Pons (tissue), 1 donor: ENCODE measurements around the gene HOMER2.
A peak's percentile ranks its signal among the peaks of the same experiment; 100 is the strongest.
"Not testable (repeated sequence)": the region's sequence is repeated elsewhere in the genome, so short reads cannot be mapped to it uniquely, and the experiment has no call there.

ENCODE experiments used
- DNase-seq: peaks from one replicate; pipeline ENCODE4 v3.0.0-alpha.2; 2016; ENCODE audit warnings: low spot score

The HOMER2 gene

DNA sequence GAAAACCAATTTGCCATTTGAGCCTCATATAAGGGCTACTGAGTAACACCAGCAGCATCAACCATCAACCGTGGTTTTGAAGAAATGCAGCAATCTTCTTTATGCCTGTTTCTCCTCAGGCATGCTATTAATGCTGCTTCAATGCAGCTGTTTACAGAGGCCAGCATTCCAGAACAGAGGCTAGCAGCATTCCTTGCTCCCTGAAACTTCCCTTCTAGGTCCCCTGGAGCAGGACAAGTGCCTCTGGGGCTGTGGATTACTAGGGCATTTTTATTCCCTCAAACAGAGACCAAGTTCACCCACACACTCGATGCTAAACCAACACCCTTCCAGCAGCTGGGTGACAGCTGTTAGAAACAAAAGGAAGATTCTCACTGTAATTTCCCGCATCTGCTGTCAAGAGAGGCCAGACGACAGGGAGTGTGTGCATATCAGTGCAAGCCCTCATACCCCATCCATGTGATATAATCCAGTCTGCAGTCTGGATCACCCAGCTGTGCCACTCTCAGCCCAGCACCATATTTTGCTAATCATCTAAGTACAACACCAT is 57.5 kb downstream of the HOMER2 start:
- peak; percentile 66 for DNase-seq

- not testable (repeated sequence) for DNase-seq
Observed at GRCh38 chr15:82893473-82893872, 59.0 kb downstream of the HOMER2 start.

GRCh38 chr15:82892573-82892972 is 59.9 kb downstream of the HOMER2 start:
- DNase-seq: no peak

- no peak for DNase-seq
Observed at GRCh38 chr15:82890995-82891390, 61.5 kb downstream of the HOMER2 start.

GRCh38 chr15:82890338-82890994 is 62.1 kb downstream of the HOMER2 start:
- no peak for DNase-seq

DNA sequence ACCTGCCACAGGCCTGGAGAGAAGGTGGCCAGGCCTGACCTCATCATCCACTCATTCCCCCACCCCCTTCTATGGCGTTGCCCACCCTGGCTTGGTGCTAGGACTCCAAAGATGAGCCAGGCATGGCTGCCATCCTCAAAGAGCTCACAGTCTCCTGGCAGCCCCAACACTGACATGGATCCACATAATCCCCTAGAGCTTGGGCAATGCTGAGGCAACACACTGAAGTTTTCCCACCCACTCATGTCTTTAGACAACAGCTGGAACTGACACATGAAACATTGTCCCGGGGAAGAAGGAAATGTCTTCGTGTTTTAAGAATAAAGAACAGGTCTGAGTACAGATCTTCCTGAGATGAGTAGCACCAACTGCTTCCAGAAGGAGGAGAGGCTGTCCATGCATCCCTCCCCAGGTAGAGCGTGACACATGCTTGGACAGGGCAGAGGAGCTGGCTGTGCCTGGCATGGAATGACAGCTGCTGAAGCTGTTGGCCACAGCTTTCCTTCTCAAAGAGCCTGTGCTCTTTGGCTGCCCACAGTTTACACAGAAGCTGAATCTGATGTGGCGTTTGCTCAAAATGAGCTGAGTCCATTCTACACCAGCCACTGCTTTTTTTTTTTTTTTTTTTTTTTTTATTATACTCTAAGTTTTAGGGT is 70.1 kb downstream of the HOMER2 start:
- DNase-seq: no peak

DNA sequence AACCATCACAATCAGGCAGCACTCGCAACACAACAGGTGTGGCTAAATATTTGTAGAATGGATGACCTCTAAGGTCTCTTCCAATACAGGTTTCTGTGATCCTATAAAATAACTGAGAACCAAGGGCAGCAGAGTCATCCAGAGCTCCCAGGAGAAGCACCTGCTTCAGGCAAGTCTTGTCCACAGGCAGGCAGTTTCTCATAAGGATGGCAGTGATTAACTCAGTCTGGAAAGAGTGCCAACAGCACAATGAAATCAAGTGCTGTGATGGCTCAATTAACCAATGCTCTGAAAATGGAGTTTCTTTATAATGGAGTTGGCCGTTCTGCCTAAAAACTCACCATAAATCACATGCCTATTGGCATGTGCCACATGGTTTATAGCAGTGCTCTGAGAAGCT is 70.8 kb downstream of the HOMER2 start:
- DNase-seq: no peak

DNA sequence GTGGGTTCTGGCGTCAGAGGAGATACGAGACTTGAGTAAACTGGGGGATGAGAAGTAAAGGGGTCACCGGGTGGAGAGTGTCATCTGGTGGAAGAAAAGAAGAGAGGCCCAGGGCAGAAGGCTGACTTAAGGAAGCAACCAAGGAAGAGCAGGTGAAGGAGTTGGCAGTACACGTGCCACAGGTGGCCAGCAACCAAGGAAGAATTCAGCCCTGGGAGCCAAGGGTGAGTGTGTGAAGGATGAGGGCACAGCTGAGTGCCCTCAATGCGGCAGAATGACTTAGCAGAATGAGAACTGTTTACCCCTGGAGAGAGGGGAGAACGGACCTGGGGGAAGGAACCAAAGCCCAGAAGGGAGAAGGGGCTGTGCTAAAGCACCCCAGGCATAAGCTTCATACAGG is 71.8 kb downstream of the HOMER2 start:
- no peak for DNase-seq

DNA sequence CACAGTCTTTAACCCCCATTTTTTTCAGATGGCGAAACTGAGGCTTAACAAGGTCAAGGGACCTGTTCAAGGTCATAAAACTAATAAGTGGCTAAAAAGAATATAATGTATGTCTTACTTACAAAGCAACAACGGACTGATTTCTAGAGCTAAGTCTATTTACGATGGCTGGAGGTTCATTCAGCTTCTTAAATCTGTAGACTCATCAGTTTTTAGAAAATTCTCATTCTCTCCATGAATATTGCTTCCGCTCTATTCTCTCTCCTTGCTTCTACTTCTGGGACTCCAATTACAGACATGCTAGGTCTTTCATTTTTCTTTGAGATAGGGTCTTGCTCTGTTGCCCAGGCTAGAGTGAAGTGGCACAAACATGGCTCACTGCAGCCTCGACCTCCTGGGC is 74.2 kb downstream of the HOMER2 start:
- no peak for DNase-seq

DNA sequence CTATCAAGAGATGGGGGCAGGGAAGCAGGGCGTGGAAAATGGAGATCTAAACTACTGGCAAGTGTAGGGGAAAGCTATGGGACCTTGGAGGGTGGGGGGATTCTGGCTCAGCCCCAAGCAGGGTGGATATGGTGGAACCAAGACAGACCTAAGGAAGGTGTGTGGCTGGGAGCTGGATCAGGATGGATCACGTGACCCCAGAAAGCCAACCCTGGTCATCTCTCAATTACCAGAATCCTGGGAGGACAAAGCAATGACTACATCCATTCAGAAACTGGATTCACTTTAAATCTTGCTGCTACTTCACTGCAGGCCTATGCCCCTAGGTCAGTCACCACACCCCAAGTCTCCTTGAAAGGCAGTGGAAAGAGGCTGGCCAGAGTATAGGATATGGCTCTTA is 74.7 kb downstream of the HOMER2 start:
- DNase-seq: no peak

- DNase-seq: no peak
Observed at GRCh38 chr15:82875411-82876003, 77.0 kb downstream of the HOMER2 start.

GRCh38 chr15:82874961-82875360 is 77.6 kb downstream of the HOMER2 start:
- no peak for DNase-seq

DNA sequence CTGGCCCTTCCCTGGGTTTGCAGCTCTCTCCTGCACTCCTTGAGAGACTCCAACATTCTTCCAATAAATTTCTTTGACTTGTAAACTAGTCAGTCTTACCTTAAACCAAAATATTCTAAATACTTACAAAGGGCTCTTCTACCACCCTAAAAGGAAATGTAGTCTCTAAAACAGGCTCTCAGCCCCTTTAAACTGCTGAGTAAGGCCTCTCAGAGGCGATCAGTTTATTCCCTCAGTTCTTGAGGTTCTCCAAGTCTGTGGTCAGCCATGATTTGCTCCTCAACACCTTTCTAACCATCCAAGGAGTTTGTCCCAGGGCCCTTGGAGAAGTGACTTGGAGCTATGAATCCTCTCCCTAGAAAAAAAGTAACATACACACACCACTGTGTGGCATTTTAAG is 78.3 kb downstream of the HOMER2 start:
- no peak for DNase-seq

- DNase-seq: no peak
Observed at GRCh38 chr15:82873000-82873680, 79.4 kb downstream of the HOMER2 start.

- no peak for DNase-seq
Observed at GRCh38 chr15:82871832-82872484, 80.6 kb downstream of the HOMER2 start.

DNA sequence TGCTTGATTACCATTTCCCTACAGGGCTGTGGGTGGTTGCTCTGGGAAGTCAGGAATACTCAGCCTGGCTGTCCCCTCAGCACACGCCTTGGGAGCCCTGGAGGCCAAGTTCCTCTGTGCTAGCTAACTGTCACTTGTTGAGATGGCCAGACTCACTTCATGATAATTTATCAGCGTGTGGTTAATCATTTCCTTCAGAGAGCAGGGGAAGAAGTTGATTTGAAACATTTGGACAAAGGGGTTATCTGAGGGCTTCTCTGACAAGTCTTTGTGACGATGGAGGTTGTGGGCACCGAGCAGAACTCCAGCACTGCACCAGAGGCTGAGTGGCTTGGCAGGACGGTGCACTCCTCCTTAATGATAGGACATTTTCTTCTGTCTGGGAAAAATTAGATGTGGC is 81.2 kb downstream of the HOMER2 start:
- DNase-seq: no peak

DNA sequence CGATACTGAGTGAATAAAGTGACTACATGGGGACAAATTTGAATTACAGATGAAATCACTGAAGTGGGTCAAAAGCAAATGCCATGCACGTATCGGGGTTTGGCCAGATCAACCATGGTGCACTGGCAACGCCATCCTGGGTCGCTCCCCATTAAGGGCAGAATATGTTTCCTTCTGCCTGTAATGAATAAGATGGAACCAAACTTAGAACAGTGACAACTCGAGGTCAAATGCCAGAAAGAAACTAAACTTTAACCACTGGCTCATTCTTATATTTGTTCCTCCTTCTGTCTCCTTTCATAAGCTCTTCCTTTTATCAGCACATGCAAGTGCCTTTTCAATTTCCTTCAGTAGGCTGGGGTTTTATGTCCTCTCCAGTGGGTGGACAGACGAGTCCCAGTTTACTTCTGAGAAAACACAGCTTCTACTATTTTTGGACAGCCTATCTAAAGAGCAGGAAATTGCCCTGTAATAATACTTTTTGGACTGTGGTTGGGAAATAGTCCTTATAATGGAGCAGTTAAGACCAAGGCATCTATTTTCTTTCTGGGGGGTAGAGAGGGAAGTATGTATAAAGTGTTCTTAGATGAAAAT is 81.7 kb downstream of the HOMER2 start:
- no peak for DNase-seq

- not testable (repeated sequence) for DNase-seq
Observed at GRCh38 chr15:82865981-82866380, 86.5 kb downstream of the HOMER2 start.

DNA sequence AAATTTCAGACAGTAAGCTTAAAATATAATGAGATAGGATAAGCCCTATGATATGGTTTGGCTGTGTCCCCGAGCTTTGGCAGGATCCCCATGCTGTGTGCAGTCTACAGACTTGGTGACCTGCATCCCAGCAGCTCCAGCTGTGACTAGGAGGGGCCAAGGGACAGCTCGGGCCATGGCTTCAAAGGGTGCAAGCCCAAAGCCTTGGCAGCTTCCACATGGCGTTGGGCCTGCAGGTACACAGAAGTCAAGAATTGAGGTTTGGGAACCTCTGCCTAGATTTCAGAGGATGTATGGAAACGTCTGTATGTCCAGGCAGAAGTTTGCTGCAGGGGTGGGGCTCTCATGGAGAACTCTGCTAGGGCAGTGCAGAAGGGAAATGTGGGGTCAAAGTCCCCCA is 86.9 kb downstream of the HOMER2 start:
- not testable (repeated sequence) for DNase-seq

DNA sequence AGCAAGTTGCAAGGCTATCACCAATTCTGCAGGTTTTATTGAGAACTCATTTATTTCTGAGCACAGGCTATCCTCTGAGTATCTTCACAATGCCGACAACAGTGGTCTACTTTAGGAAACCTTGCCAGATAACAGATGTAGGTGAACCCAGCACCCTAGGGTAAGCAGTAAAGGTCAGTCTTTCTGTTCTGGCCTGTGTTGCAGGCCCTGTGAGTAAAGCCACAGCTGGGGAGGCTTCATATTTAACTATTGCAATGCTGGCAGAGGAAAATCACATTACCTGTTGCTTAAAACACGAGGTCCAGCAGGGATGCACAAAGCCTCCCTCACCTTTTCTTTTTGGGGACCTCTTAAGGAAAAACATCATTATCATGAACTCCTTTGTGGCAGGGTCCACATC is 87.6 kb downstream of the HOMER2 start:
- DNase-seq: no peak

DNA sequence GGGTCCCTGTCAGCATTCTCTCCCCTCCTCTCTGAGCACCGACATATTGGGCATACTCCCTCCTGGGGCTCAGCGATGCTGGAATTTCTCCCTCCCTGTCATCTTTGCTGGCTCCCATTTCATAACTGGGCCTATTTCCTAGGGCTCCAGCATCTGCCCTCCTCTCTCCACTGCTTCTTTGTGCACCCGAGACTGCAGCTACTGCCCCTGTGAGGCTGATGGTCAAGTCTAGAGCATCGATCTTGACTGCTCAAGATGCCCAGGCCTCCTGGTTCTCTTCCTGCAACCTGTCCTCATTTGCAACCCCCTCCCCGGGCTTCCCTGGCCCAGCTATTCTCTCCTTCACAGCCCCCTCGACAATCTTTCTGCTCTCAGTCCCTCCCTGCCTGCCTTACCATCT is 89.6 kb downstream of the HOMER2 start:
- DNase-seq: no peak

DNA sequence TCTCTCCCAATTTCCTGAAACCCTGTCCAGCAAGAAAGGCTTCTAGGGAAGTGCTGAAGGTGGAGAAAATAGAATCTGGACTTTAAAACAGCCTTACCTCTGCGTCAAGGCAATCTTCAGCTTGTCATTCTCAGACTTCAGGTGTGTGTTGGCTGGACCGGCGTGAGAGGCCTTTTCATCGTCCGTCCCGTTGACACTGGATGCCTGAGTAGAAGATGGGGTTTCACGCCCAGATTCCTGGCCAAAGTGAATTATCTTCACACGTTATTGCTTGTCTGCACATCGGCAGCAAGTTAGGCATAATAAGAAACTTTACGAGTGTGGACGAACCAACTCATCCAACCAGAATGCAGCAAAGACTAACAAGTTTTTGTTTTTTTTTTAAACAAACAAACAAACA is 93.6 kb downstream of the HOMER2 start:
- no peak for DNase-seq
